ENCODE data around the gene PPM1D. TPM values are rescaled to one million over a fixed set of nuclear protein-coding genes. Genes with fewer than 3 reads are reported as not detected.

The PPM1D gene
- total and polyA plus RNA-seq, 2 of the 13 experiments (the other 11 are each of a cell fraction or from before 2014, with no cell fraction given): 8.0 to 26.2 TPM

- TF ChIP-seq ZNF318 (CRISPR knock-in tag; IDR thresholded peaks at IDR 0.05) (peak; percentile 79; the same call in 1 of the 2 replicates), ZNF451 (CRISPR knock-in tag; IDR thresholded peaks at IDR 0.05) (peak; percentile 85; the same call in 1 of the 2 replicates), ZFP90 (CRISPR knock-in tag; IDR thresholded peaks at IDR 0.05; ENCODE audit: borderline replicate concordance) (peak; percentile 88), ZNF264 (CRISPR knock-in tag; IDR thresholded peaks at IDR 0.05) (peak; percentile 97), RNF2 (conservative IDR thresholded peaks at IDR 0.05; ENCODE audit: low read depth) (peak; percentile 92), FOXO4 (CRISPR knock-in tag; conservative IDR thresholded peaks at IDR 0.05) (peak; percentile 96; the same call in 1 of the 2 replicates), TEF (CRISPR knock-in tag; IDR thresholded peaks at IDR 0.05) (peak; percentile 83), ZNF615 (CRISPR knock-in tag; IDR thresholded peaks at IDR 0.05; ENCODE audit: borderline replicate concordance) (peak; percentile 87; the same call in 1 of the 2 replicates), ZMYM2 (CRISPR knock-in tag; IDR thresholded peaks at IDR 0.05) (peak; percentile 44; the same call in 1 of the 2 replicates)
- TF ChIP-seq, protein P1, sequence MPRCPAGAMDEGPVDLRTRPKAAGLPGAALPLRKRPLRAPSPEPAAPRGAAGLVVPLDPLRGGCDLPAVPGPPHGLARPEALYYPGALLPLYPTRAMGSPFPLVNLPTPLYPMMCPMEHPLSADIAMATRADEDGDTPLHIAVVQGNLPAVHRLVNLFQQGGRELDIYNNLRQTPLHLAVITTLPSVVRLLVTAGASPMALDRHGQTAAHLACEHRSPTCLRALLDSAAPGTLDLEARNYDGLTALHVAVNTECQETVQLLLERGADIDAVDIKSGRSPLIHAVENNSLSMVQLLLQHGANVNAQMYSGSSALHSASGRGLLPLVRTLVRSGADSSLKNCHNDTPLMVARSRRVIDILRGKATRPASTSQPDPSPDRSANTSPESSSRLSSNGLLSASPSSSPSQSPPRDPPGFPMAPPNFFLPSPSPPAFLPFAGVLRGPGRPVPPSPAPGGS (CRISPR knock-in tag; IDR thresholded peaks at IDR 0.05): peak; percentile 77
These were observed at the start of gene PPM1D (continued) for GRCh38 chr17:60599620-60600489.

Measured in HepG2 (cell line).